Endothelial cell of umbilical vein (primary cell): ENCODE results near the gene ATG13. TPM values are rescaled to one million over a fixed set of nuclear protein-coding genes. Genes with fewer than 3 reads are reported as not detected.

Experiments used
- BruUV-seq: library from RNA; stranded (reverse); fragments of 400-500 nt; replicated peaks from 2 replicates; lab custom pipeline; 2021; lab: Mats Ljungman, UMichigan
- CTCF ChIA-PET: fragments of 300-600, 350-600 bp; sonication (Branson Sonifier 250); formaldehyde crosslinking; loops from one replicate; lab custom pipeline; 2021; ENCODE audit warnings: antibody characterized with exemption, inconsistent platforms; lab: Charles Lee
- POLR2A ChIA-PET: fragments of 300-600, 350-600 bp; sonication (Branson Sonifier 250); formaldehyde crosslinking; loops from one replicate; lab custom pipeline; 2021; ENCODE audit warnings: antibody characterized with exemption, inconsistent platforms; lab: Charles Lee
- DNase-seq: peaks from one replicate; pipeline ENCODE4 v3.0.0-alpha.2; 2011; ENCODE audit warnings: low read depth, low spot score
- FAIRE-seq: peaks from 2 replicates; lab custom pipeline; 2011; peaks lifted over from hg19 to GRCh38; lab: Jason Lieb, UNC
- H2AFZ ChIP-seq: 2 replicates; pipeline ENCODE4 v1.6.0; 2012; ENCODE audit warnings: low read depth, low read length, control low read depth, inconsistent platforms
- H3K27ac ChIP-seq: 2 replicates; pipeline ENCODE4 v1.5.1; 2011; ENCODE audit warnings: low read depth, mild to moderate bottlenecking, control low read depth, low read length, moderate library complexity; ENCODE audit not compliant: insufficient read depth
- H3K27me3 ChIP-seq, 2 experiments: 2 replicates each; pipeline versions ENCODE4 v1.6.0 to v1.6.1; 2011; ENCODE audit warnings: low read length in 2 of 2, mixed read lengths in 1 of 2; ENCODE audit not compliant: control insufficient read depth in 2 of 2, insufficient read depth in 2 of 2
- H3K36me3 ChIP-seq, 2 experiments: 2 replicates in 1 of 2; 3 replicates in 1 of 2; pipeline ENCODE4 v1.5.1; 2011; ENCODE audit warnings: low read length in 2 of 2, mild to moderate bottlenecking in 1 of 2, moderate library complexity in 1 of 2; ENCODE audit not compliant: control insufficient read depth in 2 of 2, insufficient read depth in 2 of 2; ENCODE audit errors: extremely low read depth in 1 of 2
- H3K4me1 ChIP-seq: 3 replicates; pipeline ENCODE4 v1.5.1; 2011; ENCODE audit warnings: mild to moderate bottlenecking, low read length; ENCODE audit not compliant: control insufficient read depth, insufficient read depth; ENCODE audit errors: extremely low read depth
- H3K4me2 ChIP-seq: 2 replicates; pipeline ENCODE4 v1.6.1; 2011; ENCODE audit warnings: low read length, control low read depth, mixed read lengths; ENCODE audit not compliant: insufficient read depth
- H3K4me3 ChIP-seq, 3 experiments: fragments of 200-600 bp in 1 of 3; sonication (generic), shearing (Covaris generic) in 1 of 3; replicated peaks in 1 of 3; 2 replicates each; pipeline ENCODE4 v1.5.1; 2011 to 2016; ENCODE audit warnings: control low read depth in 3 of 3, low read length in 3 of 3, mild to moderate bottlenecking in 2 of 3, inconsistent platforms in 1 of 3, low read depth in 1 of 3, moderate library complexity in 1 of 3; ENCODE audit not compliant: insufficient read depth in 1 of 3
- H3K79me2 ChIP-seq: 2 replicates; pipeline ENCODE4 v1.6.0; 2012; ENCODE audit warnings: low read length, inconsistent platforms; ENCODE audit not compliant: control insufficient read depth, insufficient read depth
- H3K9ac ChIP-seq: replicated peaks from 2 replicates; pipeline ENCODE3; 2011; ENCODE audit warnings: low read length, control low read depth; ENCODE audit not compliant: insufficient read depth; ENCODE audit errors: extremely low read depth
- H3K9me1 ChIP-seq: replicated peaks from 3 replicates; pipeline ENCODE4 v1.6.0; 2011; ENCODE audit warnings: mild to moderate bottlenecking, low read length; ENCODE audit not compliant: control insufficient read depth, insufficient read depth; ENCODE audit errors: extremely low read depth
- H3K9me3 ChIP-seq: replicated peaks from 2 replicates; pipeline ENCODE4 v1.5.1; 2012; ENCODE audit warnings: low read length, inconsistent platforms; ENCODE audit not compliant: control insufficient read depth, insufficient read depth
- H4K20me1 ChIP-seq: replicated peaks from 2 replicates; pipeline ENCODE3; 2011; ENCODE audit warnings: mild to moderate bottlenecking, low read length; ENCODE audit not compliant: control insufficient read depth, insufficient read depth; ENCODE audit errors: extremely low read depth
- CTCF ChIP-seq, 2 donors: IDR thresholded peaks; 1 replicate in 1 of 2; 2 replicates in 1 of 2; pipeline ENCODE4 v1.5.1; 2011; ENCODE audit warnings: low read length in 2 of 2, mild to moderate bottlenecking in 2 of 2, moderate library complexity in 2 of 2, control low read depth in 1 of 2, inconsistent platforms in 1 of 2, low read depth in 1 of 2; ENCODE audit not compliant: insufficient read depth in 1 of 2; ENCODE audit errors: extremely low read depth in 1 of 2
- EZH2 ChIP-seq: IDR thresholded peaks from 2 replicates; pipeline ENCODE4 v1.6.1; 2012; ENCODE audit warnings: borderline replicate concordance, low read depth, mild to moderate bottlenecking, moderate library complexity, low read length, inconsistent platforms; ENCODE audit not compliant: severe bottlenecking
- FOS ChIP-seq: IDR thresholded peaks from 2 replicates; pipeline ENCODE4 v1.6.1; 2011; ENCODE audit warnings: mild to moderate bottlenecking, low read length, moderate library complexity, borderline replicate concordance; ENCODE audit not compliant: insufficient read depth
- GATA2 ChIP-seq: IDR thresholded peaks from 2 replicates; pipeline ENCODE4 v1.7.0; 2011; ENCODE audit warnings: low read depth, mild to moderate bottlenecking, moderate library complexity, mixed read lengths, low read length; ENCODE audit not compliant: insufficient read length, insufficient read depth
- JUN ChIP-seq: IDR thresholded peaks from 2 replicates; pipeline ENCODE4 v1.6.1; 2011; ENCODE audit warnings: borderline replicate concordance, low read depth; ENCODE audit not compliant: insufficient read length, insufficient read depth
- MAX ChIP-seq: IDR thresholded peaks from 2 replicates; pipeline ENCODE4 v1.6.1; 2011; ENCODE audit not compliant: insufficient read depth, insufficient read length
- MYC ChIP-seq: IDR thresholded peaks from one replicate; pipeline ENCODE4 v1.6.1; 2011; ENCODE audit warnings: mild to moderate bottlenecking, low read depth, low read length
- POLR2A ChIP-seq: IDR thresholded peaks from 2 replicates; pipeline ENCODE4 v1.6.1; 2012; ENCODE audit warnings: low read depth, mild to moderate bottlenecking, control low read depth, low read length
- POLR2AphosphoS5 ChIP-seq: IDR thresholded peaks from 2 replicates; pipeline ENCODE4 v1.6.1; 2012; ENCODE audit warnings: low read depth, mild to moderate bottlenecking, control low read depth, low read length, moderate library complexity; ENCODE audit not compliant: insufficient read depth
- dilution Hi-C: fragments of 300-500 bp; cut with MboI; formaldehyde crosslinking; loops from one replicate; pipeline ENCODE4 v1.15.0; 2019; ENCODE audit warnings: low sequenced_read_pairs; ENCODE audit not compliant: extremely low pct_ligation_motif_present
- intact Hi-C: fragments of 100-400 bp; cut with micrococcal nuclease; formaldehyde crosslinking; loops from one replicate; pipeline ENCODE4 v1.10.0; 2022
- polyA plus RNA-seq, 4 experiments: library from polyadenylated mRNA; depleted of rRNA in 3 of 4; stranded (reverse) in 3 of 4; unstranded in 1 of 4; fragments of >200 nt; gene quantifications; 2 replicates each; pipeline versions ENCODE4 v1.2.1 to v1.2.3, GENCODE V29; 2011 to 2012; ENCODE audit warnings: missing spikeins in 1 of 4
- total RNA-seq: library from RNA; stranded (reverse); gene quantifications from 2 replicates; pipeline ENCODE4 v1.2.3, GENCODE V29; 2021

The ATG13 gene
- total and polyA plus RNA-seq, 2 donors (not counting 3 experiments of a cell fraction or from before 2014, with no cell fraction given), result 60.1 to 66.5 TPM

GRCh38 chr11:46723359-46723680 lies 106.0 kb downstream of the ATG13 start:
- Histone ChIP-seq H4K20me1 (no peaks in the 10 kb centered on the region), H3K4me3 (no peak overlapping the region), H3K79me2 (no peaks in the 10 kb centered on the region), H3K9ac (no peak overlapping the region), H3K9me3 (no peaks in the 10 kb centered on the region), H2AFZ (no peak overlapping the region), H3K27ac (no peak overlapping the region), H3K4me1 (no peaks in the 10 kb centered on the region), H3K27me3 (no peaks in the 10 kb centered on the region), H3K9me1 (no peaks in the 10 kb centered on the region), H3K36me3 (no peaks in the 10 kb centered on the region), H3K4me2 (no peak overlapping the region)
- dilution Hi-C loops (no loop called here), intact Hi-C loops (no loop called here)
- POLR2A ChIA-PET, result no interaction called here
- BruUV-seq, result no TSS peak
- CTCF ChIA-PET, result no interaction called here
- FAIRE-seq (no peak), DNase-seq (no peak)
- no peak for TF ChIP-seq POLR2A
- no peak for TF ChIP-seq GATA2
- TF ChIP-seq CTCF (IDR thresholded peaks at IDR 0.05; ENCODE audit: extremely low read depth in 1 of 2, insufficient read depth in 1 of 2, low read depth in 1 of 2, low read length in 2 of 2), result no peak
- no peak for TF ChIP-seq FOS
- no peak for TF ChIP-seq POLR2AphosphoS5
- no peak for TF ChIP-seq MAX
- no peak for TF ChIP-seq EZH2
- TF ChIP-seq JUN, result no peak
- no peak for TF ChIP-seq MYC
